Activated T-helper 17 cell treated with anti-CD3 and anti-CD28 coated beads, Interleukin-2, amount 50 U/mL, for 72 hours (primary cell): ENCODE measurements around the gene HSD11B1. TPM values are rescaled to one million over a fixed set of nuclear protein-coding genes. Genes with fewer than 3 reads are reported as not detected.
A peak's percentile ranks its signal among the peaks of the same experiment; 100 is the strongest.
"Not testable (repeated sequence)": the region's sequence is repeated elsewhere in the genome, so short reads cannot be mapped to it uniquely, and the experiment has no call there.

Experiments
- ATAC-seq: fragments of 150-1000 bp; cut with Tn5 transposase; replicated peaks from 2 replicates; pipeline ENCODE4 v1.10.0; 2021; ENCODE audit warnings: mild to moderate bottlenecking, moderate library complexity
- H3K27ac Mint-ChIP-seq: one replicate; pipeline ENCODE4 v1.8.0; 2022; ENCODE audit warnings: mixed read lengths
- H3K27me3 Mint-ChIP-seq: one replicate; pipeline ENCODE4 v1.8.0; 2022; ENCODE audit warnings: mixed read lengths
- H3K36me3 Mint-ChIP-seq: one replicate; pipeline ENCODE4 v1.8.0; 2022; ENCODE audit warnings: low read depth, mild to moderate bottlenecking, mixed read lengths
- H3K4me1 Mint-ChIP-seq: one replicate; pipeline ENCODE4 v1.8.0; 2022; ENCODE audit warnings: mixed read lengths
- H3K4me3 Mint-ChIP-seq: one replicate; pipeline ENCODE4 v1.8.0; 2022; ENCODE audit warnings: mild to moderate bottlenecking, mixed read lengths
- H3K9me3 Mint-ChIP-seq: one replicate; pipeline ENCODE4 v1.8.0; 2022; ENCODE audit warnings: mixed read lengths
- total RNA-seq, 2 donors: library from RNA; stranded (reverse); gene quantifications; one replicate each; pipeline ENCODE4 v1.2.3, GENCODE V29; 2022

Gene HSD11B1
- total RNA-seq, 2 donors from 2014 or later: 2.4 to 9.7 TPM

DNA sequence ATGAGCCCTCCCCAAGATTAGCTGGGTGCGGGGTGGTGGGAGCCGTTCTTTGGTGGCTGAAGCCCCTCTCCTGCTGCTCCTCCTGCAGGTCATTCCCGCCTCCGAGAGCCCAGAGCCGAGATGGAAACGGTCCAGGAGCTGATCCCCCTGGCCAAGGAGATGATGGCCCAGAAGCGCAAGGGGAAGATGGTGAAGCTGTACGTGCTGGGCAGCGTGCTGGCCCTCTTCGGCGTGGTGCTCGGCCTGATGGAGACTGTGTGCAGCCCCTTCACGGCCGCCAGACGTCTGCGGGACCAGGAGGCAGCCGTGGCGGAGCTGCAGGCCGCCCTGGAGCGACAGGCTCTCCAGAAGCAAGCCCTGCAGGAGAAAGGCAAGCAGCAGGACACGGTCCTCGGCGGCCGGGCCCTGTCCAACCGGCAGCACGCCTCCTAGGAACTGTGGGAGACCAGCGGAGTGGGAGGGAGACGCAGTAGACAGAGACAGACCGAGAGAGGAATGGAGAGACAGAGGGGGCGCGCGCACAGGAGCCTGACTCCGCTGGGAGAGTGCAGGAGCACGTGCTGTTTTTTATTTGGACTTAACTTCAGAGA, 29.0 kb upstream of the HSD11B1 start:
- Mint-ChIP-seq H3K4me1 (peaks cover 40% of the 10 kb centered on the region), H3K4me3 (peak overlapping the region; percentile 74), H3K27me3 (peaks cover 11% of the 10 kb centered on the region), H3K36me3 (no peaks in the 10 kb centered on the region), H3K9me3 (peaks cover 5% of the 10 kb centered on the region), H3K27ac (peak overlapping the region; percentile 70)
- no peak for ATAC-seq

DNA sequence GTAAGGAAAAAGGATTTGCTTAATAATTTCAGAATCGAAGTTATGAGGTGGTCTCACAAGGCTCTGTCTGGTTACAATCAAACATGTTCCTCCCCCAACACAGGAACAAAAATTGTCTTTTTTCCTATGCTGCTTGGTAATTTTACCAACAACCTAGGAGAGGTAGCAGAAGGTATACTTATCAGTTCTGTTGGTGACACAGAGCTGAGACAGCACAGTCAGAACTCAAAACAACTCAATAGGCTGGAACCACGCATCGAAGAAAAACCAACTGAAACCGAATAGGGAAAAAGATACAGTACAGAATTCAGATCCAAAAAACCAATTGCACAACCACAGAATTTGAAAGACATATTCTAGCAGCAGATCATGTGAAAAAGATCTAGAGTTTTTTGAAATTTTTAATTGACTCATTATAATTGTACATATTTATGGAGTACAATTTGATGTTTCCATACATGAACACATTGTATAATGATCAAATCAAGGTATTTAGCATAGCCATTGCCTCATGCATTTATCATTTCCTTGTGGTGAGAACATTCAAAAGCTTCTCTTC, 25.6 kb upstream of the HSD11B1 start:
- Mint-ChIP-seq H3K9me3 (no peaks in the 10 kb centered on the region), H3K36me3 (no peaks in the 10 kb centered on the region), H3K27ac (peak overlapping the region; percentile 11), H3K4me1 (peaks cover 19% of the 10 kb centered on the region), H3K27me3 (peaks cover 11% of the 10 kb centered on the region), H3K4me3 (no peak overlapping the region)
- peak; percentile 76 for ATAC-seq

DNA sequence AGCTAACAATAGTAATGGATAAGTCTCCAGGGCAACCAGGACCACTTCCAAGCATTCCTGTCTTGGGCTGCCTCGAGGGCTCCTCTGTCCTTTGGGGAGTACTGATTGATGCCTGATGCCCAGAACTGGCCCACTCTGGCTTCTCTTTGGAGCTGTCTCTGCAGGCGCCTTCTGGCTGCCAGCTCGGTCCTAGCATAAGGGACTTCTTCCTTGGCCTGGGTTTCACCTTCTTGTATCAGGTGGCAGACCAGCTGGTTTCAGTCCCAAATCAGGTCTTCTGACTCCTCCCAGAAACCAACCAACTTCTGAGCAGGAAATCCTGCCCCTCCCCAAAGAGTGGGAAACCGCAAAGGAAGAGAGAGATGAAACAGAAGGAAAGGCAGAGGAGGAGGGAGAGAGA, 18.8 kb upstream of the HSD11B1 start:
- H3K9me3 Mint-ChIP-seq: no peaks in the 10 kb centered on the region
- peak overlapping the region; percentile 81 for H3K4me3 Mint-ChIP-seq
- no peaks in the 10 kb centered on the region for H3K27me3 Mint-ChIP-seq
- H3K4me1 Mint-ChIP-seq: peaks cover 27% of the 10 kb centered on the region
- peak; percentile 96 for ATAC-seq
- peak overlapping the region; percentile 87 for H3K27ac Mint-ChIP-seq
- H3K36me3 Mint-ChIP-seq: no peaks in the 10 kb centered on the region

DNA sequence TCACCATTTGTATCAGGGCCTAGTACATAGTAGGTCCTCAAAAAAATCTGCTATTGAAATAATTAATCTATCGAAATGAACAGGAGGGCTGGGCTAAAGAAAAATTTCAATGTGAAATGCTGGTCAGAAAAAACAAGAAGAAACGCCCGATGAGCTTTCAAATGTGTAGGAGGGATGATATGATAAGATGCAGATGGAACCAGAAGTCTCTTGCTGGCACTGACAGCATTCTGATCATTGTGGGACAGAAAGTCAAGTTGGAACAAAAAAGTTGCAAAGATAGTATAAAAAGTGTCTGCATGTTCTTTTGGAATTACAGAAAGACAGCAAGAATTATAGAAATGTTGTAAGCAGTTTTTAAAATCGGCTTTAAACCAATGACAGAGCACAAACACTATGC, 18.3 kb upstream of the HSD11B1 start:
- no peaks in the 10 kb centered on the region for H3K27me3 Mint-ChIP-seq
- H3K4me3 Mint-ChIP-seq: peak overlapping the region; percentile 81
- peaks cover 27% of the 10 kb centered on the region for H3K4me1 Mint-ChIP-seq
- peak overlapping the region; percentile 87 for H3K27ac Mint-ChIP-seq
- H3K36me3 Mint-ChIP-seq: no peaks in the 10 kb centered on the region
- H3K9me3 Mint-ChIP-seq: no peaks in the 10 kb centered on the region
- ATAC-seq: peak; percentile 51

DNA sequence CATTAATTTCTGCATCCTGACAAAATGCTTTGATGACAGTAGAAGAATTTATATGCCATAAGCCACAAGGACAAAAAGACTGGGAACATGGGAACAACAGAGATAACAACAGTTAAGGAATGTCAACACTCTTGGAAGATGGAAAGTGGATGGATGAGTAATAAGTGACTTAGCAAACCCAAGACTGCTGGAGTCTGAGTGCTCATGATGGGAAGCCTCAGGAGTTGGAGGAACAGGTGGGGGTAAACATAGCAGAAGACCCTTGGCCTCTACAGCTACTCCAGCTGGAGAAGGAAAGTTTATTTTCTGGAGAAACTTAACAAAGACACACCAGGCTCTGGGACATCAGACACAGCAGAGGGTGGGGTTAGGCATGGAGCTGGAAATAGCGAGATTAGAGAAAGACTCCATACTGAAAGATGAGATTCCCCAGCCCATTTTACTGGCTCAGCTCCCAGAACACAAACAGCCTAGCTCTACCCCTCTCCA, 15.9 kb upstream of the HSD11B1 start:
- H3K36me3 Mint-ChIP-seq: no peaks in the 10 kb centered on the region
- no peak overlapping the region for H3K27ac Mint-ChIP-seq
- H3K4me1 Mint-ChIP-seq: peaks cover 31% of the 10 kb centered on the region
- no peak overlapping the region for H3K4me3 Mint-ChIP-seq
- H3K9me3 Mint-ChIP-seq: no peaks in the 10 kb centered on the region
- ATAC-seq: no peak
- no peaks in the 10 kb centered on the region for H3K27me3 Mint-ChIP-seq

DNA sequence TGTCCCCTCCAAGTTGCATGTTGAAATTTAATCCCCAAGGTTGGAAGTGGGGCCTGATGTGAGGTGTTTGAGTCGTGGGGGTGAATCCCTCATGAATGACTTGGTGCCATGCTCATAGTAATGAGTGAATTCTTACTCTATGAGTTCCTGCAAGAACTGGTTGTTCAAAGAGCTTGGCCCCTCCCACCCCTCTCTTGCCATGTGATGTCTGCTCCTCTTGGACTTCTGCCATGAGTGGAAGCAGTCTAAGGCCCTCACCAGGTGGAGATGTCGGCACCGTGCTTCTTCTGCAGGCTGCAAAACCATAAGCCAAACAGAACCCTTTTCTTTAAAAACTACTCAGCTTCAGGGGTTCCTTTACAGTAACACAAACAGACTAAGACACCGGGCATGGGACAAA, 15.2 kb upstream of the HSD11B1 start:
- no peaks in the 10 kb centered on the region for H3K36me3 Mint-ChIP-seq
- no peaks in the 10 kb centered on the region for H3K9me3 Mint-ChIP-seq
- no peak for ATAC-seq
- H3K27me3 Mint-ChIP-seq: no peaks in the 10 kb centered on the region
- peaks cover 34% of the 10 kb centered on the region for H3K4me1 Mint-ChIP-seq
- no peak overlapping the region for H3K27ac Mint-ChIP-seq
- no peak overlapping the region for H3K4me3 Mint-ChIP-seq

DNA sequence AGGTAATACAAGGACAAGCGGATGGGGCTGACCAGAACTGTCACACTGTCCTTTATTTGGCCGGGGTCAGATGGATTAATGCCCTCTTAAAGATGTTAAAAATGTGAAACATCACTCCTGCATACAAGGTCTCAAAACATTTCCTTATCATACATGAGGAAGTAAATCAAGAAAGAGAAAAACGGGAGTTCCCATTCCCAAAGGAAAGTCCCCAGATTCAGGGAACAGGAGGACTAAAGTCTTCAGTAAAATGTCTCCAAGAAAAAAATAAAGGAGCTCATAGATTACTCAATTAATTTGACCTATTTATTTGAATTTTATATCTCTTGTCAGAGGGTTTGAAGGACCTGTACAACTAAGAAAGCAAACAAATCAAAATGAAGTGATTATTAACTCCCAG, 13.4 kb upstream of the HSD11B1 start:
- ATAC-seq: no peak
- Mint-ChIP-seq H3K4me1 (peaks cover 26% of the 10 kb centered on the region), H3K4me3 (no peak overlapping the region), H3K27ac (no peak overlapping the region), H3K36me3 (no peaks in the 10 kb centered on the region), H3K27me3 (no peaks in the 10 kb centered on the region), H3K9me3 (no peaks in the 10 kb centered on the region)

DNA sequence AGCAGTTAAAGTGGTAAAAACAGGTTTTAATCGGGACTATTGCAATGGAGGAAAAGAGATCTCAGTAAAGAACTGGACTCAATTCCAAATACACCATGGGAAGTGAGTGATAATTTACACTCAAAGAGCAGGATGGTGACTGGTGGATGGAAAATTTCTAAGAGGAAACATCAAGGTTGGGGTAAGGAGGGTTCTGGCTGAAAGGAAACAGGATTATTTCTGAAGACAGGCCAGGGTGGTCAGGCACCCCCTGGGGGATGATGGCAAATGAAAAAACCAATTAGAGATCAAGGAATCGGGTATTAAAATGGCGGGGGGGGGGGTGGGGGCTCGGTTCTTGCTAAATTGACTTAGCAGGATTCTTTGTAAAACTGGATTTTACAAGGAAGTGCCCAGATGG, 12.3 kb upstream of the HSD11B1 start:
- Mint-ChIP-seq H3K36me3 (no peaks in the 10 kb centered on the region), H3K27ac (peak overlapping the region; percentile 53), H3K27me3 (no peaks in the 10 kb centered on the region), H3K4me3 (peak overlapping the region; percentile 8), H3K4me1 (peaks cover 21% of the 10 kb centered on the region), H3K9me3 (no peaks in the 10 kb centered on the region)
- no peak for ATAC-seq

DNA sequence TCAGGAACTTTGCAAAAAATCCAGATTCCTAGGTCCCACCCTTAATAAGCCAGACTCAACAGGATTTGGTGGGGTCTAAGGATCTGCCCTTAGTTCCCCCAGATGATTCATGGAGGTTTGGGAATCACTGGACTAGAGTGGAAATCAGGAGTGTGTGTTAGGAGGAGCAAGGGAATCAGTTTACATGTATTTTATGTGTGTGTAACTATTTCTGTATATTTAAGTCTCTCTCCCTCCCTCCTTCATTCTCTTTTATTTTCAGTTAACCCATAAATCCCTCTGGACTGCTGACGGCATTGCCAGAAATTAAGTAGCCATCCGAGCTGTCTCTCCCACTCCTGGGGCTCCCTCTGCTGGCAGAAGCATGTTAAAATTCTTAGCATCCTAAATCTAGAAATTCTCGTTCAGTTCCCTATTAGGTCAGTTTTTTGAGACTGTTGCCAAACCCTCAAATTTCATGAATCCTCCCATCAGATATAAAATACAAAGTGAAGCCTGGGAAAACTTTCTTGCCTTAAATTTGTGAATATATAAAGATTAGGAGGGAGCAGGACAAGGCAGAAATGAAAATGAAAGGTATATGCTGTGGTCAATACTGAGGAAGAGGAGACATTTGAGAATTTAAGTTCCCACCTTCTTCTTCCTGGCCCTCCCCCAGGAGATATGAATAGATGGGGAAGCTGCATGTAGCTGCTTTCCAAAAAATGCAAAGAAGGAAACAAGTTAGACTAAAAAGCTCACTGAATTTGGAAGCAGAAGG, 11.7 kb upstream of the HSD11B1 start:
- ATAC-seq: peak; percentile 78
- H3K9me3 Mint-ChIP-seq: no peaks in the 10 kb centered on the region
- no peaks in the 10 kb centered on the region for H3K36me3 Mint-ChIP-seq
- H3K27ac Mint-ChIP-seq: peak overlapping the region; percentile 53
- peak overlapping the region; percentile 12 for H3K4me3 Mint-ChIP-seq
- H3K27me3 Mint-ChIP-seq: no peaks in the 10 kb centered on the region
- peaks cover 18% of the 10 kb centered on the region for H3K4me1 Mint-ChIP-seq

DNA sequence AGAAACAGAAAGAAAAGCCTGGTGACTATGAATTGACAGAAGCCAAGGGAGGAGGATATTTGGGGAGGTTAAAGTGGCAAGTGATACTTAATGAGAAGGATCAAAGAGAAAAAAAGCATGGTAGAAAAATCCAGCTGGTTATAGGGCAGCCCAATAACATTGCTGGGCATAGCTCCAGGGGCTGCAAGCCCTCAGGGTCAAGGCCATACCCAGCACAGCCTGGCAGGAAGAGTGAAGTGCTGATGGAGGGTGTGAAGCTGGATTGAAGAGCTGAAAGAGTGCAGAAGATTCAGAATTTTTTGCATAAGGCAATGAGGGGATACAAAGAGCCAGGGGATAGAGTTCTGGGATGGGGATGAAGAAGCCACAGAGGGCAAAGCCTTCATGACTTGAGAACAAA, 8.0 kb upstream of the HSD11B1 start:
- Mint-ChIP-seq H3K36me3 (no peaks in the 10 kb centered on the region), H3K27ac (no peak overlapping the region), H3K27me3 (no peaks in the 10 kb centered on the region), H3K4me1 (peaks cover 29% of the 10 kb centered on the region), H3K9me3 (no peaks in the 10 kb centered on the region), H3K4me3 (peak overlapping the region; percentile 36)
- ATAC-seq: peak; percentile 11

DNA sequence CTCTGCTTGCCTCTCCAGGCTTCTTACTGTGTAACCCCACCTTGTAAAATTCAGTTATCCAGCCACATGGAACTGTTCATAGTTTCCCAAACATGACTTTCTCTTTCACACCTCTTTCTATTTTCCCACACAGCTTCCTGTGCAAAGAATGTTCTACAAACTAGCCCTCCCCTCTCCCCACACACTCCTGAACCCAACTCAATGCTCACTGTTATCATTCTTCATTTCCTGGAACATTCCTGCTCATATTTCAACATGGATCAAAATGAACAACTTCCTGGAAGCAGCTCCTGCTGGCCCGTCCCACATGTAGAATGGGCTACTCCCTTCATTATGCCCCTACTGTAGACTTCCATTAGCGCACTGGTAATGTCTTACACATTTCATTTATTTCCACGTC, 7.5 kb upstream of the HSD11B1 start:
- H3K27me3 Mint-ChIP-seq: no peaks in the 10 kb centered on the region
- ATAC-seq: peak; percentile 20
- no peak overlapping the region for H3K27ac Mint-ChIP-seq
- peak overlapping the region; percentile 36 for H3K4me3 Mint-ChIP-seq
- H3K36me3 Mint-ChIP-seq: no peaks in the 10 kb centered on the region
- H3K9me3 Mint-ChIP-seq: no peaks in the 10 kb centered on the region
- peaks cover 29% of the 10 kb centered on the region for H3K4me1 Mint-ChIP-seq

DNA sequence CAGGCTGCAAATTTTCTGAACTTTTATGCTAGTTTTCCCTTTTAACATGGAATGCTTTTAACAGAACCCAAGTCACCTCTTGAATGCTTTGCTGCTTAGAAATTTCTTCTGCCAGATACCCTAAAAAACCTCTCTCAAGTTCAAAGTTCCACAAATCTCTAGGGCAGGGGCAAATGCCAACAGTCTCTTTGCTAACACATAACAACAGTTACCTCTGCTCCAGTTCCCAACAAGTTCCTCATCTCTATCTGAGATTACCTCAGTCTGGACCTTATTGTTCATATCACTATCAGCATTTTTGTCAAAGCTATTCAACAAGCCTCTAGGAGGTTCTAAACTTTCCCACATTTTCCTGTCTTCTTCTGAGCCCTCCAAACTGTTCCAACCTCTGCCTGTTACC, 4.0 kb upstream of the HSD11B1 start:
- not testable (repeated sequence) for H3K36me3 Mint-ChIP-seq, H3K27me3 Mint-ChIP-seq, ATAC-seq, H3K4me3 Mint-ChIP-seq, H3K27ac Mint-ChIP-seq, H3K9me3 Mint-ChIP-seq
- peaks cover 26% of the 10 kb centered on the region for H3K4me1 Mint-ChIP-seq

DNA sequence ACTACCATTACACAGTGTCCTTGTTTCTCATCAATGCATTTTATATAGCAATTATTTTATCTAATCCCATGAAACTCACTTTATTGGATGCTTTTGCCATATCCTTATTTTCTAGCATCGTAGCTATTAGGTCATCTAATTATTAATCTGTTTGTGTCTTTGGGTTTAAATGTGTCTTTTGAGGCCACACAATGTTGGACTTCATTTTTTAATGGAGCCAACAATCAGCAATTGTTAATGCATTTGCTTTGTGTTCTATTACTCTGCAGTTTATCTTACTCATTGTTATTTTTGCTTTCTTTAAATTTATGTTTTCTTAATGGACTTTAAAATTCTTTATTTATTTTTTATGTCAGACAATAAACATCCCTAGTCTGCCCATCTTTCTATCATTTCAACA, 1.8 kb upstream of the HSD11B1 start:
- no peak overlapping the region for H3K4me3 Mint-ChIP-seq
- ATAC-seq: no peak
- peaks cover 25% of the 10 kb centered on the region for H3K36me3 Mint-ChIP-seq
- H3K9me3 Mint-ChIP-seq: no peaks in the 10 kb centered on the region
- no peak overlapping the region for H3K27ac Mint-ChIP-seq
- H3K4me1 Mint-ChIP-seq: peaks cover 24% of the 10 kb centered on the region
- no peaks in the 10 kb centered on the region for H3K27me3 Mint-ChIP-seq

DNA sequence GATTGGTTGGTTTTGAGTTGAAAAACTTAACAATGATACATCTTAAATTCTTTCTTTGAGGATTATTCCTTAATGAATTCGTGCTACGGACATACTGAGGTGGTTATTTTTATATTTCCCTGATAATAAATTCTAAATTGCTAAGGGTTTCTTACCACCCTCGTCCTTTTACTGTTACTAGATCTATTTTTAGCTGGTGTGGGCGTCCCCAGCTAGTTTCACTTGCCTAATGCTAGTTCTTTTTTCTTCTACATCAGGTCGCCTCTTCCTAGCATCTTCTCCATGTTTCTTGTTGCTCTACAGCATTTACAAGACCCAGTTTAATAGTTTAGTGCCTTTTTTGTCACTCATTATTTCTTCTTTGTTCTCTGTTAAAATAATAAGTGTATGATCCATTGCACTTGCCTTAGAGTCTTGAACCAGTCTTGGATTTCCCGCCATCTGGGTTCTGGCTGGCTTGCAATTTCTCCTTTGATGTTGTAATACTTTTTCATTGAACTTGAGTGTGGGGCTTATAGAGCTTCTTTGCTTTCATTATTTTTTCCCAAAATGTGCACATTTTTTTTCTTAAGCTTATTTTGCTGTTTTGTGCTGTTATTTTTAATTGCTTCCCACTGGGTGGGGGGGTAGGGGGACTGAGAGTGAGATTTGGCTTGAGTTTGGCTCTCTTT, 677 bp upstream of the HSD11B1 start:
- no peaks in the 10 kb centered on the region for H3K27me3 Mint-ChIP-seq
- peaks cover 29% of the 10 kb centered on the region for H3K36me3 Mint-ChIP-seq
- peak overlapping the region; percentile 80 for H3K27ac Mint-ChIP-seq
- peaks cover 20% of the 10 kb centered on the region for H3K4me1 Mint-ChIP-seq
- peak overlapping the region; percentile 75 for H3K4me3 Mint-ChIP-seq
- peak; percentile 40 for ATAC-seq
- H3K9me3 Mint-ChIP-seq: no peaks in the 10 kb centered on the region
